T-helper 2 cell (primary cell): ENCODE data around the gene SPATA16.
"Not testable (repeated sequence)": the region's sequence is repeated elsewhere in the genome, so short reads cannot be mapped to it uniquely, and the experiment has no call there.

ENCODE experiments used
- DNase-seq, 5 experiments: peaks; one replicate each; pipeline versions ENCODE4 v3.0.0 to v3.0.0-alpha.2; 2012 to 2022

The SPATA16 gene

DNA sequence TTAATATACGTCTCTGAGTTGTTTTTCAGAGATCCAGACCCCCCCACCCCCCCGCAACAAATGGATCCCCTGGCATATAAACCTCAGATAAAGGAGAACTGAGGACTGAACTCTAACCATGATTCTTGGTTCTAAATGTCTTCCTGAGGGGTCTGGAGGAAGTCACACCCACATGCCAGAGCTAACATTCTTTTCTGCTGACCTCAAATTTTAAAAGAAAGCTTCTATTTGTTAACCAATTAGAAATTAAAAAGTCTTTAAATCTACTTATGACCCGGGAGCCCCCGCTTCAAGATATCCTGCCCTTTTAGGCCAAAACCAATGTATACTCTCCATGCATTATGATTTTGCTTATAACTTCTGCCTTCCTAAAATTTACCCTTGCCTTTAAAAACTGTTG lies 202.2 kb downstream of the SPATA16 start:
- no peak for DNase-seq

DNA sequence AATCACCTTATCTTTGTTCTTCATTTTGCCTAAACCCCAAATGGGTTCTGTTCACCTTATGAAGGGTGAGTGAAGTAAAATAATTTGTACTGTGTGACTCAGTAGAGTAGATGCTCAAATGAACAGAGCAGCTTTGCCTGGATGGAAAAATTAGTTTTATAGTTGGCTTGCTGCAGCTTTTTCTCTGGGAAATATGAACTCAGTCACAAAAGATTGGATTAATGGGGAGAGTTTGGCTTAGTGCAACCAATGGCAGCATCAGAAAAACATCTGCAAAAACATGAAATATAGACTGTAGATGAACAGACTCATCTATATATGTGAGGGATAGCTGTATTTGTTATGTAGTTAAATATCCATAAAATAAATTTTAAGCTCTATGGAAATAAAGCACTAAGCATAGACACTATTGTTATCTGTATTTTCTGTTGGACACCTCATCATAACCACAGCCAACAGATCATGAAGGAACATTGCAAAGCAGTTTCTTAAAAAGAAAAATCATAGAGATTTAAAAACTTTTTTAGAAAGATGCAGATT lies 209.2 kb downstream of the SPATA16 start:
- DNase-seq: no peak

DNA sequence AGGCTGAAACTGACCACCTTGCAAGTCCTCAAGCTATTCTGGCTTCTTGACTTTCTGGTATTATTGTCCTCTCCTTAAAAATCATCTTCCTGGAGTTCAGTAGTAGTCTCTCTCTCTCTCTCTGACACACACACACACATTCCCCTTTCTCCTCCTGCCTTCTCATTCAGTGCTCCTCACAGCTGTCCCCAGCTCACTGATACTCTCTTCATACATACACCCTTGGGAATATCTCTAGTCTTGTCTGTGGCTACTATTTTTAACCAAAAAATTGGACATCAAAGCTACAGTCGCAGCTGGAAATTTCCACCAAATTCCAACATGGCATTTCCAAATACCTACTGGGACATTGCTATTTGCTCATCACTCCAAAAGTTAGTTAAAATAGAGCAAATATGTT lies 211.6 kb downstream of the SPATA16 start:
- no peak for DNase-seq

DNA sequence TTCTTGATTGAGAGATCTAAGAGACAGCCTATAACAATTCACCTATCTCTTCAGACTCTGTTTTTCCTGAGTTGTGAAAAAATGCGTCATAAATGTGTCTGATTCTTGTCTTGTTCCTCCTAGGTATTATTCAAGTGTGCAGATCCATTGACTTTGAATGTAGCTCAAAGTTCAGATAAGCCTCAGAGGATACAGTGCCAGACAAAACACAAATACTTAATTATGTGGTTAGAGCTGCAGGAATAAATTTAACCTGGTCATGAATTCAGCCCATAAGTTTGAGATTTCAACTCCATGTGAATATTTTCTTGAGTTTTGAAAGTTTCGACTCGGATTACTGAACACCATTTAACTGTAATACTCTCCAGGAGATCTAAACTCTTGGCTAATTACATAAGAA lies 216.5 kb downstream of the SPATA16 start:
- DNase-seq: no peak

DNA sequence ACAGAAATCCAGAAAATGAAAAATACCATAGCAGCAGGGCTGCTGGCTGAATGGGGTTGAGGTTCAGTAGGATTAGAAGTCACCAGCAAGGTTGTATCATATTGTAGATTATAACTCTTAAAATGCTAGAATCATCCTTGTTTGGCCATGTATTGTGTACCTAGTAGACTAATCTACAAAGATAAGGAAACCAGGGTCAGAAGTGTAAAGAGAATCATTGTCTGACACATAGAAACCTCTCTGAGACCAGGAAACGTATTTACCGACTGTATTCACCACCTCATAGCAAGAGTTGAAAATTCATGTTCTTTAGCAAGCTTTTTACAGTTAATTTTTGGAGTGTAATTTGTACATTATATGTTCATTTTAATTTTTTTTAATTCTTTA lies 221.7 kb downstream of the SPATA16 start:
- DNase-seq: no peak

DNA sequence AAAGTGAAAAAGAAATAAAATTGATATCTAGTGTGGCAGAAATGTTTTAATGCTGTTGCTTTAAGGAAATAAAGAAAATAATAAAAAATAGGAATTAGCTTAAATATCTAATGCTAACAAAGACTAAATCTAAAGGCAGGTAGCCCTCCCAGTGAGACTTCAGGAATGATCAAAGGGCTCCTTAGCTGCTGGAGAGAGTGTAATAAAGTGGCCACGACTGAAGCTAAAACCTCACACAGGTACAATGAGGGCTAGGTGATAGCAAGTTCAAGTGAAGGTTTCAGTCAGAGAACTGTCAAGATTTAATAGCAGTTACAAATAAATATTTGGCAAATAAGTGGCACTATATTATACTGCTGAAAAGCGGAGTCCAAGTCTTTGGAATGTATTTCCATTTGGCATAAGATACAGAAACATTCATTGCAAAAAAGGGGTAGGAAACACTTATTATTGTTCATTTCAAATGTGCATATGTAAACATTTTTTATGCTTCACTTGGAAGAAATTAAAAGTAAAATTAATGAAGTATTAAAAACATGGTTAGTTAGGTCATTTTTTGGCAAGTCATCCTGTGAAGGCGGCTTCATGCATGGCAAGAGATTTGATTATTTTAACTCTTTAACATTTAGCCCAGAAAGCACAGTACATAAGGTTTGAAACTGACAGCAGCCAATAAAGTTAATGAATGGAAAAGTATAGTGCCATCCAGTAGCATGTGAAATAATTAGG lies 222.3 kb downstream of the SPATA16 start:
- DNase-seq: no peak

DNA sequence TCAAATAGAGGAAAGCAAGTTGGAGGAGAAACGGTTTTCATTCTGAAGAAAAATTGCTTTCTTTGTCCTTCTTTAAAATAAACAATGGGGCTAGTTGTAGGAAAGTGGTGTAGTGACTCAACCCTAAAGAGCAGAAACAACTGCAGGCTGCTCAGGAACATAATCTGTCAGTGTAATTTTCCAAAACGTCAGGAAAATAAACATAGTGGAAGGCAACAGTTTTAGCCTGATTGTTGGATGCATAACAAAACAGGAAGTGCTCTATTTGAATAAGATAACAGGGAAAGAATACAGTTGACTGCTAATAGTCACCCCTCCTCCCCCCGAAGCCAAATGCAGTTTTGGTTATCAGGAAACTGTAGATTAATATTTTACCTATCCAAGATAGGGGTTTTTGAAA lies 222.9 kb downstream of the SPATA16 start:
- no peak for DNase-seq

DNA sequence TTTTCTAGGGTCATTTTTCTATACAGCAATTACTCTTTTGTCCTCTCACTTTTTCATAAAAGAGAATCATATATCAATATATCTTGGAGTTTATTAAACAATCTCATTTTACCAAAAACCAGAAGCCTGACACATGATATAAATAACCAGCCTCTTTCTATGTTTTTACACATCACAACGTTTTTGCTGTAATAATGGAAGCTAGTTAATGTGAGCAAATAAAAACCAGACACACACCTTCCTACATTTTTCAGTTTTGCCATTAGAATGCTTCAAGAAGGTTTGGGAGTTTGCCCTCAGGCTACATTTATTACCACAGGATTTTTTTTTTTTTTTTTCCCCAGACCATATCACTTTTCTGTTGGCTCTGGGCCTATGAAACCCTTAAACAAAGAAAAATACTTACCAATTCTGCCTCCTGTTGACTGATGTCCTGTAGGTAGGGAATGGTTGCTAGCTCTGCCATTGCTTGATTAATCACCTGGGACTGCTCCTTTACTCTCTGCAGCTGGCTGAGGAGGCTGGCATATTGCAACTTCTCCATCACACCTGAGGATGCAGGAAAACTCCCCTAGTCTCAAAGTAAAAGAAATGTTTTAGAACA lies 225.0 kb downstream of the SPATA16 start:
- DNase-seq: no peak

DNA sequence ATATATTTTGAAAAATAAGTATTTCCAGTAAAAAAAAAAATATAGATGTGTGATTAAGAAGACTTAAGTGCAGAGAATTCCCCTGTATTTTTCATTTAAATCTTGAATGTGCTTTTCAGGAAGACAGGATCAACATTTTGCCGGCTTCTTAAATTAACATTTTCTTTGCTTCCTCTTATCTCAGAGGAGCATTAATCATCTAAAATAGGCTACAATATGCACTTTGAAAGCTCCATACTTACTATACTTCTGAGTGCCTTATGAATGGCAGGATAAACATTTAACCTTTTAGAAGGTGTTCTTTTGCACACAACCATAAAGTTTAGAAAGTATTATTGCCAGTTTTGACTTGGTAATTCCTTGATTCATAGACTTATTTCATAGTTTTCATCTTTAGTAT lies 226.2 kb downstream of the SPATA16 start:
- no peak for DNase-seq

DNA sequence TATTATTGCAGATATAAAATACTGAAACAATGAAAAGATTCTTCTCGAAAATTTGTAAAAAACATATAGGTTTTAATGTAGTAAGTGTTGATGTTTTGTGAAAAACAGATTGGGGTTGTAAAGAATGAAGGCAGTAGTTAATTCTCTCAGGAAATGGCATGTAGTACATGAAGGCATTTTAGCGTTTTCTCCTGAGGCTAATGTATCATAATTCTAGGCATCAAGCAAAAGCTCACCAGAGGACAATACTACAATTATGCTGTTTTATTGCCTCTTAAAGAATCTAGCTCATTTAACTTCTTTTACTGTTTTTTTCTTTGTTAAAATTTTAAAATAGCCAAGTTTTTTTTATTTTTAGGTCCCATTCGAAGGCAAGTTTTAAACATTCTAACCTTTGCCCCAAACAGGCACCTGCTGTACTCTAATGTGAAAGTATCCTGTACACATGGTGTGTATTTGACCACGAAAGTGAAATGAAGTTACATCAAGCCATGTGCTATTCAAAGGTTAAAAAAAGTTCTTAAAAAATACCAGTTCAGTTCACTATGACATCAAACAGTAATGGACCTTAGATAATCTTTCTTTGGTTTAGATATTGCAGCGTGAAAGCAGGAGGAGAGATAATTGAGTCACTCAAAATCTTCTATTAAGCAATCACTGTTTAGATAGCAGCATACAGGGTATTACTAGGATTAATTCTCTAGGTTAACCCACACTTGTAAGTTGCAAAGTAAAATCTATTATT lies 227.0 kb downstream of the SPATA16 start:
- no peak for DNase-seq

DNA sequence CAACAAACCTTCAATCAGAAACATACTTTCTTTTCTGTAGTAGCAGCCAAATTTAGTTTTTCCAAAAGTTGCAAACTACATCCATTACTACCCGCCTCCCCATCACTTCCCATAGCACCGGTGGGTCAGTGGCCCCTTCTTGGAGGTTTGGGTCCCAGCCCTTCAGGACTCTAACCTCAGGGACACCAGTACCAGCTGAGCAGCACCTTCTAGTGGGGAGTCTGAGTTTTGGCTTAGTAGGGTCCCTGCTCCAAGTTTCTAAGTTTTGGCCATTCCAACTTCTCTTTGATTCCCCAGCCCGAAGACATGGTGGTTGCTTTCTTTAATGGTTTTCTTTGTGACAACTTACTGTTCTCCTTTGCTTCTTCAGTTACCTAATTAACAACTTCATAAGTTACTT lies 229.9 kb downstream of the SPATA16 start:
- DNase-seq: no peak

DNA sequence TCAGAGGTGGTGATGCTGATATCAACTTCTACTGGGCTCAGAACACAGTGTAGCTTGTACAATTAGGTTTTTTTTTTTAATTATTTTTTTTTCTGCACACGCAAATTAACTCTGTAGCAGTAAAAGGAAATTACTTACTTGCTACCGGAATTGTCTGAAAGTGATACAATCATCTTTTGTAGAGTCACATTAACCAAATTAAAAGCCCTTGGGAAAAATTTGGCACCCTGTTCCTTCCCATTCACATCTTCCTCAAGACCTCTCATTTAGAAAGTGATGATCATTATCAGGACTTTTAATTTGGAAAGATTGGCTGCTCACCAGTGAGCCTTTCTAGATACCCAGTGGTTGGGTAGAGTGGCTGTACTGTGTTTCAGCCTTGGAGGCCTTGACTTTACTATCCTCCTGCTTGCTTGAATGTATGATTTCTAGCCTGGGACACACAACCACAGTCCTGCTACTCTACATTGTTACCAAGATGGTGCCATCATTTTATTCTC lies 232.2 kb downstream of the SPATA16 start:
- no peak for DNase-seq

DNA sequence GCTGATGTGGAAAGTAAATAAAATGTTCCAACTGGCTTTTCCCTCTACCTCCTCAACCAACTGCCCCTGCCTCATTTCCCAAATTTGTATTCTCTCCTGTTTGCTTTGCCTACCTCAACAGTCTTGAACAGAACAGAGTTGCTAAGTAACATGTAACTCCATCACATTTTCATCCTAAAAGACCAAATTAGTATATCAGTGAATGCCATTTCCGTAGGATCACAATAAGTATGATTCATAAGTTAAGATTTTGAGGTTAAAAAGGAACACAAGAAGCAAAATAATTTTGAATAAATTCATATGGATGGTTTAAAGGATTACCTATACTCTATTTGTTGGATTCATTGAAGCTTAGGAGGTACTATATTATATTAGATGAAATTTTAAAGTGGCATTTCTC lies 235.6 kb downstream of the SPATA16 start:
- no peak for DNase-seq

DNA sequence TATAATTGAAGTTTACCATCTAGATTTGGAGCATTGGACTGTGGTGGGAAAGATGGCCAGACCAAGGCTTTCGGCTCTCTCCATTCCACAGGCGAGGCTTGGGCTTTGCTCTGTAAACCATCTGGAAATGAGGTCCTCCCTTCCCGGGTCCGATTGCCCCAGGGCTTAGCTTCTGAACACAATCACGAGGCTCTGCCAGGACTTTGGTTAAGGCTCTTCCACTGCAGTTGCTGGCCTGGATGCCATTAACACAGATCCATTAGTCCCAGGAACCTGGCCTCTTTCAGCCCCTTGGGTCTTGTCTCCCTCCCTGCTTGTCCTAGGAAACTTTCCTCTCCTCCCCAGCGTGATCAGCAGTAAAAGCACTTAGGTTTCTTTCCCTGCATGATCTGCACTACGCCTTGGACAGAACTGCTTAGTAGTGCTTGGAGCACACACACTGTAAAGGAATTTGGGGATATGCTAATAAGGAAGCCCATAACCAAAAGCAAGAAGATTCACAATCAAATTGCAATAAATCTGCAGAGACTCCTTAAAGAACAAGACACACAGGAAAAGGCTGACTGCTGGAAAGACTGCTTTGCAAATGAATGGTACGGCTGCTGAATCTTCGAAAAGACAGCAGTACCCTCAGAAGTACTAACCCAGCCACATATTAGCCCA lies 236.2 kb downstream of the SPATA16 start:
- DNase-seq: no peak

DNA sequence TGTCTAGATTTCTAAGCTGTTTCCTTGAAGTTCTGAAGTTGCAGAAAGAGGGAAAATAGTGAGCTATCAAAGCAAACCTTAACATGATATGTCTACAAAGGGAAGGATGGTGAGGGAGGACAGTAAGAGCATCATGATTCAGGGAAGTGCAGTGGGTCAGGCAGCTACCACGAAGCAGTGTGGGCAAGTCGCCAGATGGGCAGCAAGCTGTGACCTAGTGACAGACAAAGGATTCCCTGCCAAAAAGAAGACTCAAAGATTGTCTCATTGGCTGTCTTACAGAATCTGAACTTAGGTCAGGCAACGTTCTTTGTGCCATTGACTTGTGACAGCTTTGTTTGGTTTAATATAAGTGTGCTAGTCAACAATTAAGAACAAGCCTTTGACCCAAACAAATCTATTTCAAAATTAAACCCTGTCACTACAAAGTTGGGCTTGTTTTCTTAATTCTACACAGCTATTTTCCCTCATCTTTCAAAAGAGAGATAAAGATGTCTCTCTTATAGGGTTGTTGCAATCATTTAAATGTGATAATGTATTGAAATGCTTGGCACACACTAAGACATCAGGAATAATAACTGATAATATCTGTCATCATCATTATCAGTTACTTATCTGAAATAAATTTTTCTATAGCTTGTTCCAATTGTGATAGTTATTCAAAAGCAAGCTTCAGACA lies 237.3 kb downstream of the SPATA16 start:
- DNase-seq: no peak

DNA sequence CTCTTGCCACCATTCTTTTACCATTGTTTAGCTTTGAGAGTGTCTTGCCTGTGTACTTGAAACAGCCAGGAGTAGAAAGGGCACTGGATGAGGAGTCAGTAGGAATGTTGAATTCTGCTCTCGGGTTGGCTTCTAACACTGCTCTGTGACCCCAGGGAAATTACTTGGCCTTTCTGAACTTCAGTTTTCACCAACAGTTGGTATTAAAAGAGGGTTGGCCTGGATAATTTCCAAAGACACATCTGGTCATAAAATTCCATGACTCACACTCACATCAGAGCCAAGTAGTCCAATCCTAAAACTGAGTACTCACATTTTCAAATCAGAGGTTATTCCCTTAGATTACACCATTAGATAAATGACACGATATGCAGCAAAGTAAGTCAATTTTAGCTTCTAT lies 248.9 kb downstream of the SPATA16 start:
- no peak for DNase-seq

DNA sequence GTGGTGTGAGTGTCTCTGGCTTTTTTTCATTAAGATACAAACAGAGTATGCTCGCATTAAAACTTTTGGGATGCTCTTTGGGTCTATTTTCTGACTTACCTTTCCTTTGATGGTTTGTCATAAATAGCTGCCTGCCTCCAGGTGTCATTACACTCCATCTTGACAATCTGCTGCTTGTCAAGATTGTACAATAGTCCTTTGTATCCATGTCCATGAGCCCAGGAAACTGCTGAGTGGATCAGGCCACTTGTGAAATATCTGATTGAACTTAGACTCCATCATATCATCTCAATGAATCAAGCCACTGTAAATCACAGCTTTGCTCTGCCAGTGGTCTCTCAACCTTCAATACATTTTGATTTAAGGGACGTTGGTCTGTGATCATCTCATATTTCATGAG lies 255.3 kb downstream of the SPATA16 start:
- DNase-seq: no peak

DNA sequence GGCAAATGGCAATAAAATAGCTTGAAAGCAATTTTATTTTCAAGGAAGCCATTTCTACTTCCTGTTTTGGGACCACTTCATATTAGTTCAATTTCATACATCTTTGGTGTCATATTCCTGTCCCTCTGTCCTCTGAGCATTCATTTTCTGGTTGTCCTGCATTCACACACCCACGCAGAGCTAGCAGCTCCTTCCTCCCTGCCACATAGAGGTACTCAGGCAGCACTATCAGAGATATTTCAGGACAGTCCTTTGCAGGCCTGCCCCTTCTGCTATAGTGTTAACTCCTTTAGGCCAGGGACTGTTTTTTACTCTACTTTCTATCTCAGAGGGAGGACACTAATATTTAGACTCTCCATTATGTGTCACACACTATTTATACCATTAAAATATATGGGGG lies 258.5 kb downstream of the SPATA16 start:
- DNase-seq: no peak

DNA sequence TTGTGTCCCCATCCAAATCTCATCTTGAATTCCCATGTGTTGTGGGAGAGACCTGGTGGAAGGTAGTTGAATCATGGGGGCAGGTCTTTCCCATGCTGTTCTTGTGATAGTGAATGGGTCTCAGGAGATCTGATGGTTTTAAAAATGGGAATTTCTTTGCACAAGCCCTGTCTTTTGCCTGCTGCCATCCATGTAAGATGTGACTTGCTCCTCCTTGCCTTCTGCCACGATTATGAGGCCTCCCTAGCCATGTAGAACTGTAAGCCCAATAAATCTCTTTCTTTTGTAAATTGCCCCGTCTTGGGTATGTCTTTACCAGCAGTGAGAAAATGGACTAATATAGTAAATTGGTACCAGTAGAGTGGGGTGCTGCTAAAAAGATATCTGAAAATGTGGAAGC lies 261.7 kb downstream of the SPATA16 start:
- DNase-seq: not testable (repeated sequence)

DNA sequence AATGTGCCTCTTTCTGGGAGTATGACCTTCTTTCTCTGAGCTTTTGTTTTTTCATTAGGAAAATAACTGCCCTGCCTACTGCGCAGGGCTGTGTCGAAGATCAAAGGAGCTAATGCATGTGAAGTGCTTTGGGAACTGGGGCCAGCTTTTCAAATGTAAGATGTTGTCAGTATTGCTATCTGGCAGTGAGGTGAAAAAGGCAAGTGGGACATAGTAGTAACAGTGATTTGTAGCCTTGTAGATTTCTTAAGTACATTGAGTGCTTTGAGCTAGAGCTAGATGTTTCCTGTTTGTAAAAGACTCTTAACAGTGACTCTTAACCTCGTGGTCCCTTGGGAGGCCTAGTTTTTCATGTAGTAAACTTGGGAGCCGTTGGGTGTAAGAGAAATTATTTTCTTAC lies 264.0 kb downstream of the SPATA16 start:
- DNase-seq: no peak

DNA sequence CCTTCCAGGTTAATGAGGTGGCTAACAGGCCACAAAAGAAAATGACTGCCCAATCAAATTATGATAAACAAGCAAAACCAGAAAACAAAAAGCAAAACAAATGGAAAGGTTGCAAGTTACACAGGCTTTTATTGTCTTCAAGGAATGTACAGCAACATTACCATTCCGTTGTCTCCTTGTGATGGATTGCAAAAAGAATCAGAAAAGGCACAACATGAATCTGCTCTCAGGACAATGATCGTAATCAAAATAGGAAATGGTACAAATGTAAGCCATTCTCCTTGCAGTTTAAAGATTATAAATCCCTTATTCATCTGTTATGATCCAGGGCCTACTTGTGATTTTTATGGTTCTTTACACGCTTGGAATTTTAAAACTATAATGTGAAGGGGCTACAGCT lies 264.7 kb downstream of the SPATA16 start:
- DNase-seq: no peak

DNA sequence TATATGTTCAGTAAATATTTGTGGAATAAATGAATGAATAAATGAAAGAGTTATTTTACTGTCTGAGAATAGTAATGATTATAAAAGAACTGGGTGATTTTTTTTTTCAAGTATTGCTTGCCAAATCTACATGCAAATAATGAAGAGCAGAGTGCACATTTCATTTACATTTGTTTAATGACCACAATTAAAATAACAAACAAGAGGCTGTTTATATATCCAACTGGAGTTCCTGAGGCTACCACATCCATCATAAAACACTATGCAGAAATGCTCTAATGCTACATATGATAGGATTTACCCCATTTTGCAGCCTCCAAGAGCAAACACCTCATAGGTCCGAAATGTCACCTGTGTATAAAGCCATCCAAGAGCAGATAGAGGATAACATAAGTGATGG lies 266.0 kb downstream of the SPATA16 start:
- DNase-seq: no peak
